Endothelial cell of umbilical vein (primary cell): Measurements from ENCODE around the gene TEKT1. TPM values are rescaled to one million over a fixed set of nuclear protein-coding genes. Genes with fewer than 3 reads are reported as not detected.
"Not testable (repeated sequence)": the region's sequence is repeated elsewhere in the genome, so short reads cannot be mapped to it uniquely, and the experiment has no call there.

Source experiments
- BruUV-seq: library from RNA; stranded (reverse); fragments of 400-500 nt; replicated peaks from 2 replicates; lab custom pipeline; 2021; lab: Mats Ljungman, UMichigan
- CTCF ChIA-PET: fragments of 300-600, 350-600 bp; sonication (Branson Sonifier 250); formaldehyde crosslinking; loops from one replicate; lab custom pipeline; 2021; ENCODE audit warnings: antibody characterized with exemption, inconsistent platforms; lab: Charles Lee
- POLR2A ChIA-PET: fragments of 300-600, 350-600 bp; sonication (Branson Sonifier 250); formaldehyde crosslinking; loops from one replicate; lab custom pipeline; 2021; ENCODE audit warnings: antibody characterized with exemption, inconsistent platforms; lab: Charles Lee
- DNase-seq: peaks from one replicate; pipeline ENCODE4 v3.0.0-alpha.2; 2011; ENCODE audit warnings: low read depth, low spot score
- FAIRE-seq: peaks from 2 replicates; lab custom pipeline; 2011; peaks lifted over from hg19 to GRCh38; lab: Jason Lieb, UNC
- H2AFZ ChIP-seq: 2 replicates; pipeline ENCODE4 v1.6.0; 2012; ENCODE audit warnings: low read depth, low read length, control low read depth, inconsistent platforms
- H3K27ac ChIP-seq: 2 replicates; pipeline ENCODE4 v1.5.1; 2011; ENCODE audit warnings: low read depth, mild to moderate bottlenecking, control low read depth, low read length, moderate library complexity; ENCODE audit not compliant: insufficient read depth
- H3K27me3 ChIP-seq, 2 experiments: 2 replicates each; pipeline versions ENCODE4 v1.6.0 to v1.6.1; 2011; ENCODE audit warnings: low read length in 2 of 2, mixed read lengths in 1 of 2; ENCODE audit not compliant: control insufficient read depth in 2 of 2, insufficient read depth in 2 of 2
- H3K36me3 ChIP-seq, 2 experiments: 2 replicates in 1 of 2; 3 replicates in 1 of 2; pipeline ENCODE4 v1.5.1; 2011; ENCODE audit warnings: low read length in 2 of 2, mild to moderate bottlenecking in 1 of 2, moderate library complexity in 1 of 2; ENCODE audit not compliant: control insufficient read depth in 2 of 2, insufficient read depth in 2 of 2; ENCODE audit errors: extremely low read depth in 1 of 2
- H3K4me1 ChIP-seq: 3 replicates; pipeline ENCODE4 v1.5.1; 2011; ENCODE audit warnings: mild to moderate bottlenecking, low read length; ENCODE audit not compliant: control insufficient read depth, insufficient read depth; ENCODE audit errors: extremely low read depth
- H3K4me2 ChIP-seq: 2 replicates; pipeline ENCODE4 v1.6.1; 2011; ENCODE audit warnings: low read length, control low read depth, mixed read lengths; ENCODE audit not compliant: insufficient read depth
- H3K4me3 ChIP-seq, 3 experiments: fragments of 200-600 bp in 1 of 3; sonication (generic), shearing (Covaris generic) in 1 of 3; replicated peaks in 1 of 3; 2 replicates each; pipeline ENCODE4 v1.5.1; 2011 to 2016; ENCODE audit warnings: control low read depth in 3 of 3, low read length in 3 of 3, mild to moderate bottlenecking in 2 of 3, inconsistent platforms in 1 of 3, low read depth in 1 of 3, moderate library complexity in 1 of 3; ENCODE audit not compliant: insufficient read depth in 1 of 3
- H3K79me2 ChIP-seq: 2 replicates; pipeline ENCODE4 v1.6.0; 2012; ENCODE audit warnings: low read length, inconsistent platforms; ENCODE audit not compliant: control insufficient read depth, insufficient read depth
- H3K9ac ChIP-seq: replicated peaks from 2 replicates; pipeline ENCODE3; 2011; ENCODE audit warnings: low read length, control low read depth; ENCODE audit not compliant: insufficient read depth; ENCODE audit errors: extremely low read depth
- H3K9me1 ChIP-seq: replicated peaks from 3 replicates; pipeline ENCODE4 v1.6.0; 2011; ENCODE audit warnings: mild to moderate bottlenecking, low read length; ENCODE audit not compliant: control insufficient read depth, insufficient read depth; ENCODE audit errors: extremely low read depth
- H3K9me3 ChIP-seq: replicated peaks from 2 replicates; pipeline ENCODE4 v1.5.1; 2012; ENCODE audit warnings: low read length, inconsistent platforms; ENCODE audit not compliant: control insufficient read depth, insufficient read depth
- H4K20me1 ChIP-seq: replicated peaks from 2 replicates; pipeline ENCODE3; 2011; ENCODE audit warnings: mild to moderate bottlenecking, low read length; ENCODE audit not compliant: control insufficient read depth, insufficient read depth; ENCODE audit errors: extremely low read depth
- JUN ChIP-seq: IDR thresholded peaks from 2 replicates; pipeline ENCODE4 v1.6.1; 2011; ENCODE audit warnings: borderline replicate concordance, low read depth; ENCODE audit not compliant: insufficient read length, insufficient read depth
- MYC ChIP-seq: IDR thresholded peaks from one replicate; pipeline ENCODE4 v1.6.1; 2011; ENCODE audit warnings: mild to moderate bottlenecking, low read depth, low read length
- dilution Hi-C: fragments of 300-500 bp; cut with MboI; formaldehyde crosslinking; loops from one replicate; pipeline ENCODE4 v1.15.0; 2019; ENCODE audit warnings: low sequenced_read_pairs; ENCODE audit not compliant: extremely low pct_ligation_motif_present
- intact Hi-C: fragments of 100-400 bp; cut with micrococcal nuclease; formaldehyde crosslinking; loops from one replicate; pipeline ENCODE4 v1.10.0; 2022
- polyA plus RNA-seq, 4 experiments: library from polyadenylated mRNA; depleted of rRNA in 3 of 4; stranded (reverse) in 3 of 4; unstranded in 1 of 4; fragments of >200 nt; gene quantifications; 2 replicates each; pipeline versions ENCODE4 v1.2.1 to v1.2.3, GENCODE V29; 2011 to 2012; ENCODE audit warnings: missing spikeins in 1 of 4
- total RNA-seq: library from RNA; stranded (reverse); gene quantifications from 2 replicates; pipeline ENCODE4 v1.2.3, GENCODE V29; 2021

TEKT1 gene
- total and polyA plus RNA-seq, 2 donors (not counting 3 experiments of a cell fraction or from before 2014, with no cell fraction given): not detected

- Histone ChIP-seq H3K4me2 (no peak overlapping the region), H3K4me3 (no peak overlapping the region), H3K4me1 (no peaks in the 10 kb centered on the region), H3K27me3 (peaks cover 10% of the 10 kb centered on the region in 2 experiments), H3K36me3 (no peaks in the 10 kb centered on the region), H2AFZ (no peak overlapping the region), H3K9ac (no peak overlapping the region), H3K79me2 (no peaks in the 10 kb centered on the region), H4K20me1 (no peaks in the 10 kb centered on the region), H3K9me3 (no peaks in the 10 kb centered on the region), H3K9me1 (no peaks in the 10 kb centered on the region), H3K27ac (no peak overlapping the region)
- POLR2A ChIA-PET: no interaction called here
- intact Hi-C loops: no loop called here
- FAIRE-seq (peak; percentile 12), DNase-seq (peak; percentile 52)
- no TSS peak for BruUV-seq
- dilution Hi-C loops: no loop called here
- CTCF ChIA-PET: interaction anchor here (0.8 to 1.4 kb wide), 5 partner anchors 13 to 88 kb away, joined by 3 to 7 read pairs (median 4); no protein-coding TSS in a partner anchor
- TF ChIP-seq JUN (peak; percentile 15), MYC (no peak)
These were observed 8.5 kb downstream of the TEKT1 start for GRCh38 chr17:6823011-6823442.

GRCh38 chr17:6818938-6819337 is 12.6 kb downstream of the TEKT1 start:
- H3K27ac ChIP-seq: no peak overlapping the region
- no peak overlapping the region for H2AFZ ChIP-seq
- H3K9me3 ChIP-seq: no peaks in the 10 kb centered on the region
- H3K4me2 ChIP-seq: no peak overlapping the region
- CTCF ChIA-PET: interaction anchor here (2.3 kb wide), 1 partner anchor 24 kb away, joined by 6 read pairs; no protein-coding TSS in a partner anchor
- POLR2A ChIA-PET: no interaction called here
- H3K9ac ChIP-seq: no peak overlapping the region
- no peaks in the 10 kb centered on the region for H4K20me1 ChIP-seq
- TF ChIP-seq JUN: no peak
- FAIRE-seq (no peak), DNase-seq (no peak)
- H3K4me1 ChIP-seq: no peaks in the 10 kb centered on the region
- intact Hi-C loops: no loop called here
- H3K36me3 ChIP-seq: no peaks in the 10 kb centered on the region
- dilution Hi-C loops: no loop called here
- no peaks in the 10 kb centered on the region for H3K9me1 ChIP-seq
- H3K79me2 ChIP-seq: no peaks in the 10 kb centered on the region
- no TSS peak for BruUV-seq
- peaks cover 10 to 14% of the 10 kb centered on the region in 2 experiments for H3K27me3 ChIP-seq
- H3K4me3 ChIP-seq: no peak overlapping the region

GRCh38 chr17:6816368-6816767 is 15.2 kb downstream of the TEKT1 start:
- intact Hi-C loops, H3K9ac ChIP-seq, H3K4me1 ChIP-seq, H3K79me2 ChIP-seq, CTCF ChIA-PET, H3K9me1 ChIP-seq, dilution Hi-C loops, POLR2A ChIA-PET, H4K20me1 ChIP-seq, H3K36me3 ChIP-seq, H3K4me2 ChIP-seq, DNase-seq, H3K9me3 ChIP-seq, H2AFZ ChIP-seq, BruUV-seq, H3K4me3 ChIP-seq, FAIRE-seq, H3K27ac ChIP-seq: not testable (repeated sequence)
- H3K27me3 ChIP-seq: peaks cover 15 to 28% of the 10 kb centered on the region in 2 experiments
